H9 (cell line): ENCODE data around the gene CDH13. TPM values are rescaled to one million over a fixed set of nuclear protein-coding genes. Genes with fewer than 3 reads are reported as not detected.

Source experiments
- DNase-seq: peaks from one replicate; pipeline ENCODE4 v3.0.0-alpha.2; 2017
- H2AFZ ChIP-seq: one replicate; pipeline ENCODE4 v1.6.1; 2013; ENCODE audit warnings: mild to moderate bottlenecking, low read length, control low read depth, moderate library complexity
- H2AK5ac ChIP-seq: 2 replicates; pipeline ENCODE4 v1.6.1; 2013; ENCODE audit warnings: low read length, control low read depth, mixed read lengths; ENCODE audit not compliant: insufficient read length
- H2BK120ac ChIP-seq: one replicate; pipeline ENCODE4 v1.6.1; 2013; ENCODE audit warnings: low read depth, mild to moderate bottlenecking, low read length, control low read depth, inconsistent platforms; ENCODE audit not compliant: poor library complexity, severe bottlenecking
- H2BK12ac ChIP-seq: 2 replicates; pipeline ENCODE4 v1.6.1; 2013; ENCODE audit warnings: low read length, control low read depth, mixed read lengths, low read depth; ENCODE audit not compliant: insufficient read length
- H2BK15ac ChIP-seq: 2 replicates; pipeline ENCODE4 v1.6.1; 2013; ENCODE audit warnings: low read depth, low read length, control low read depth
- H2BK20ac ChIP-seq: one replicate; pipeline ENCODE4 v1.6.1; 2013; ENCODE audit warnings: low read depth, mild to moderate bottlenecking, low read length, control low read depth, inconsistent platforms; ENCODE audit not compliant: poor library complexity, severe bottlenecking
- H2BK5ac ChIP-seq: 2 replicates; pipeline ENCODE4 v1.6.1; 2013; ENCODE audit warnings: low read length, control low read depth, mixed read lengths; ENCODE audit not compliant: insufficient read length
- H3K14ac ChIP-seq: 2 replicates; pipeline ENCODE4 v1.6.1; 2013; ENCODE audit warnings: low read length, control low read depth; ENCODE audit not compliant: insufficient read depth
- H3K18ac ChIP-seq: 2 replicates; pipeline ENCODE4 v1.6.1; 2013; ENCODE audit warnings: low read depth, mild to moderate bottlenecking, mixed read lengths, low read length, control low read depth; ENCODE audit not compliant: insufficient read length
- H3K23ac ChIP-seq: 2 replicates; pipeline ENCODE4 v1.6.1; 2013; ENCODE audit warnings: low read length, control low read depth, mixed read lengths, low read depth; ENCODE audit not compliant: insufficient read length
- H3K23me2 ChIP-seq: 2 replicates; pipeline ENCODE4 v1.6.1; 2013; ENCODE audit warnings: low read depth, mild to moderate bottlenecking, mixed read lengths, low read length, control low read depth; ENCODE audit not compliant: insufficient read length, poor library complexity, severe bottlenecking
- H3K27ac ChIP-seq: 2 replicates; pipeline ENCODE4 v1.5.1; 2013; ENCODE audit warnings: low read length, control low read depth, mixed read lengths, low read depth; ENCODE audit not compliant: insufficient read length
- H3K27me3 ChIP-seq: 2 replicates; pipeline ENCODE4 v1.6.1; 2013; ENCODE audit warnings: low read length, control low read depth, inconsistent platforms; ENCODE audit not compliant: insufficient read depth
- H3K4ac ChIP-seq: 2 replicates; pipeline ENCODE4 v1.6.1; 2013; ENCODE audit warnings: low read depth, mild to moderate bottlenecking, control low read depth, inconsistent platforms, low read length, moderate library complexity
- H3K4me1 ChIP-seq: 2 replicates; pipeline ENCODE4 v1.6.1; 2013; ENCODE audit warnings: low read length, control low read depth, inconsistent platforms; ENCODE audit not compliant: insufficient read depth
- H3K4me2 ChIP-seq: 2 replicates; pipeline ENCODE4 v1.6.1; 2013; ENCODE audit warnings: low read length, control low read depth, mixed read lengths; ENCODE audit not compliant: insufficient read length, insufficient read depth
- H3K56ac ChIP-seq: 2 replicates; pipeline ENCODE4 v1.6.1; 2013; ENCODE audit warnings: low read depth, mild to moderate bottlenecking, mixed read lengths, low read length, control low read depth; ENCODE audit not compliant: insufficient read length
- H3K79me1 ChIP-seq: 2 replicates; pipeline ENCODE4 v1.6.1; 2013; ENCODE audit warnings: low read depth, mild to moderate bottlenecking, moderate library complexity, low read length, control low read depth, inconsistent platforms; ENCODE audit not compliant: insufficient read depth, poor library complexity, severe bottlenecking
- H3K79me2 ChIP-seq: 2 replicates; pipeline ENCODE4 v1.6.1; 2013; ENCODE audit warnings: low read length, control low read depth, inconsistent platforms; ENCODE audit not compliant: insufficient read depth
- H3K9ac ChIP-seq: 2 replicates; pipeline ENCODE4 v1.6.1; 2013; ENCODE audit warnings: low read length, control low read depth, mixed read lengths; ENCODE audit not compliant: insufficient read length; ENCODE audit errors: extremely low read depth
- H3K9me3 ChIP-seq: one replicate; pipeline ENCODE4 v1.6.1; 2013; ENCODE audit warnings: low read depth, low read length, inconsistent platforms; ENCODE audit not compliant: control insufficient read depth
- H3T11ph ChIP-seq: one replicate; pipeline ENCODE4 v1.6.1; 2013; ENCODE audit warnings: mild to moderate bottlenecking, low read length, control low read depth, inconsistent platforms
- H4K20me1 ChIP-seq: one replicate; pipeline ENCODE4 v1.6.1; 2013; ENCODE audit not compliant: control insufficient read depth, insufficient read length, insufficient read depth
- H4K5ac ChIP-seq: 2 replicates; pipeline ENCODE4 v1.6.1; 2013; ENCODE audit warnings: low read depth, mild to moderate bottlenecking, mixed read lengths, low read length, control low read depth; ENCODE audit not compliant: insufficient read length
- H4K8ac ChIP-seq: replicated peaks from 2 replicates; pipeline ENCODE4 v1.6.1; 2013; ENCODE audit warnings: low read length, control low read depth, mixed read lengths, low read depth; ENCODE audit not compliant: insufficient read length
- H4K91ac ChIP-seq: 2 replicates; pipeline ENCODE4 v1.6.1; 2013; ENCODE audit warnings: low read depth, mild to moderate bottlenecking, moderate library complexity, mixed read lengths, low read length, control low read depth; ENCODE audit not compliant: insufficient read length
- H3K27ac Mint-ChIP-seq, 3 experiments: 2 replicates in 2 of 3; 3 replicates in 1 of 3; pipeline ENCODE4 v1.8.0; 2020 to 2021; ENCODE audit warnings: mixed read lengths in 3 of 3, mild to moderate bottlenecking in 1 of 3, moderate library complexity in 1 of 3
- H3K27me3 Mint-ChIP-seq: 2 replicates; pipeline ENCODE4 v1.8.0; 2021; ENCODE audit warnings: low read depth, mild to moderate bottlenecking, moderate library complexity, mixed read lengths
- H3K36me3 Mint-ChIP-seq, 3 experiments: 2 replicates in 2 of 3; 3 replicates in 1 of 3; pipeline ENCODE4 v1.8.0; 2020 to 2021; ENCODE audit warnings: low read depth in 3 of 3, mixed read lengths in 3 of 3; ENCODE audit not compliant: insufficient read depth in 1 of 3
- H3K4me1 Mint-ChIP-seq, 2 experiments: 2 replicates each; pipeline ENCODE4 v1.8.0; 2020; ENCODE audit warnings: mixed read lengths in 2 of 2
- H3K4me3 Mint-ChIP-seq, 2 experiments: 2 replicates in 1 of 2; 3 replicates in 1 of 2; pipeline ENCODE4 v1.8.0; 2020 to 2021; ENCODE audit warnings: mild to moderate bottlenecking in 2 of 2, mixed read lengths in 2 of 2, moderate library complexity in 1 of 2
- H3K9me3 Mint-ChIP-seq, 2 experiments: 2 replicates in 1 of 2; 3 replicates in 1 of 2; pipeline ENCODE4 v1.8.0; 2020; ENCODE audit warnings: mild to moderate bottlenecking in 2 of 2, mixed read lengths in 2 of 2, moderate library complexity in 1 of 2
- CTCF ChIP-seq: fragments of 200-600 bp; sonication (generic); conservative IDR thresholded peaks from 3 replicates; pipeline ENCODE4 v1.8.0; 2021; ENCODE audit warnings: antibody characterized with exemption, mild to moderate bottlenecking
- WGBS: extraction: QIAGEN DNeasy Blood & Tissue Kit; methylation state at CpG from one replicate; pipeline ENCODE4 v1.1.7; 2013; ENCODE audit warnings: missing lambda C conversion rate, low lambda C conversion rate, mixed read lengths; ENCODE audit not compliant: insufficient read length; ENCODE audit errors: extremely low coverage; 5-methylcytosine and 5-hydroxymethylcytosine counted together
- total RNA-seq: library from RNA; stranded (reverse); gene quantifications from 2 replicates; pipeline ENCODE4 v1.2.1, GENCODE V29; 2021

Gene CDH13
- total RNA-seq, 1 experiment from 2014 or later, result 1.5 TPM

- H3K23ac ChIP-seq, result no peak overlapping the region
- H4K5ac ChIP-seq, result no peak overlapping the region
- Mint-ChIP-seq H3K4me1 (no peaks in the 10 kb centered on the region), H3K4me3 (no peak overlapping the region), H3K9me3 (no peaks in the 10 kb centered on the region), H3K27ac (no peak overlapping the region), H3K36me3 (no peaks in the 10 kb centered on the region), H3K27me3 (peaks cover 2% of the 10 kb centered on the region)
- H4K8ac ChIP-seq, result no peak overlapping the region
- no peak overlapping the region for H3K4ac ChIP-seq
- no peak overlapping the region for H2AK5ac ChIP-seq
- H2BK120ac ChIP-seq, result no peak overlapping the region
- no peak overlapping the region for H2BK15ac ChIP-seq
- H3K23me2 ChIP-seq, result no peaks in the 10 kb centered on the region
- no peak overlapping the region for H3K4me2 ChIP-seq
- WGBS, result no CpG with 5 or more reads among the region's 3 CpGs
- no peak overlapping the region for H3K14ac ChIP-seq
- H2AFZ ChIP-seq, result no peak overlapping the region
- no peak overlapping the region for H3K9ac ChIP-seq
- H3K18ac ChIP-seq, result no peak overlapping the region
- H3K4me1 ChIP-seq, result no peaks in the 10 kb centered on the region
- no peak overlapping the region for H2BK5ac ChIP-seq
- no peaks in the 10 kb centered on the region for H4K20me1 ChIP-seq
- no peak for DNase-seq
- no peak overlapping the region for H4K91ac ChIP-seq
- no peaks in the 10 kb centered on the region for H3K9me3 ChIP-seq
- no peak for TF ChIP-seq CTCF
- H3K27me3 ChIP-seq, result no peaks in the 10 kb centered on the region
- no peak overlapping the region for H3T11ph ChIP-seq
- no peak overlapping the region for H2BK20ac ChIP-seq
- H3K27ac ChIP-seq, result no peak overlapping the region
- no peak overlapping the region for H2BK12ac ChIP-seq
- no peak overlapping the region for H3K56ac ChIP-seq
- no peaks in the 10 kb centered on the region for H3K79me2 ChIP-seq
- no peaks in the 10 kb centered on the region for H3K79me1 ChIP-seq
Observed at GRCh38 chr16:82955741-82956348, 329.1 kb downstream of the CDH13 start.
